Stimulated activated naive B cell treated with anti-CD40 and anti-IgM and Interleukin-4, amounts not matched to agents 10 μg/mL and 1 μg/mL and 100 μg/mL, for 72 hours (primary cell): ENCODE results near the gene FRMD4B.

Experiments used
- ATAC-seq, 2 donors: fragments of 150-1000 bp; cut with Tn5 transposase; replicated peaks; 2 replicates each; pipeline ENCODE4 v1.10.0; 2021; ENCODE audit warnings: moderate library complexity in 1 of 2
- DNase-seq: peaks from one replicate; pipeline ENCODE4 v3.0.0; 2021
- H3K27ac Mint-ChIP-seq: one replicate; pipeline ENCODE4 v1.8.0; 2022; ENCODE audit warnings: mild to moderate bottlenecking, mixed read lengths
- H3K27me3 Mint-ChIP-seq, 2 donors: one replicate each; pipeline ENCODE4 v1.8.0; 2022; ENCODE audit warnings: mixed read lengths in 2 of 2
- H3K36me3 Mint-ChIP-seq, 2 donors: one replicate each; pipeline ENCODE4 v1.8.0; 2022; ENCODE audit warnings: mixed read lengths in 2 of 2, mild to moderate bottlenecking in 1 of 2
- H3K4me1 Mint-ChIP-seq, 2 donors: one replicate each; pipeline ENCODE4 v1.8.0; 2022; ENCODE audit warnings: mixed read lengths in 2 of 2, mild to moderate bottlenecking in 1 of 2
- H3K4me3 Mint-ChIP-seq, 2 donors: one replicate each; pipeline ENCODE4 v1.8.0; 2022; ENCODE audit warnings: mild to moderate bottlenecking in 2 of 2, mixed read lengths in 2 of 2, moderate library complexity in 1 of 2
- H3K9me3 Mint-ChIP-seq, 2 donors: one replicate each; pipeline ENCODE4 v1.8.0; 2022; ENCODE audit warnings: mixed read lengths in 2 of 2, mild to moderate bottlenecking in 1 of 2

The FRMD4B gene

GRCh38 chr3:69126999-69127398 lies 258.9 kb downstream of the FRMD4B start:
- DNase-seq (no peak), ATAC-seq (no peak)
- Mint-ChIP-seq H3K27ac (no peak overlapping the region), H3K36me3 (no peaks in the 10 kb centered on the region), H3K4me1 (no peaks in the 10 kb centered on the region), H3K9me3 (no peaks in the 10 kb centered on the region), H3K4me3 (no peak overlapping the region), H3K27me3 (peaks cover 0 to 5% of the 10 kb centered on the region in 2 donors)

DNA sequence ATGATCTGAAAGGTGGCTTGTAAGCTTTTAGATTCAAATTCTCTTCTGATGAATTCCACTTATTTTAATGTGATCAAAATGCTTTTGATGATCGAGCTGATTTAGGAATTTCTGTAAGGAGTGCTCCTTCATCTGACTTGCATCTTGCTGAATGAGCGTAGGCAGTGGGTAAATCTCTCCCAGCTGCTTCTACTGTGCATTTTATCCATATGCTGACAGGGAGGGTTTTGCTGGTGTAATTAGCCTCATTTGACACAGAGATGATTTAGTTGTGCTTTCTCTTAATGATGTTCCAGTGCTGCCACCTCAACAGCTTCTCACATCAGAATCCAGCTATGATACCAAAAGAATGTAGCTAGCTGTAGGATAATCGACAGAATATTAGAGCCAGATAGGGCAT lies 259.7 kb downstream of the FRMD4B start:
- Mint-ChIP-seq H3K27me3 (peaks cover 0 to 5% of the 10 kb centered on the region in 2 donors), H3K36me3 (no peaks in the 10 kb centered on the region), H3K4me1 (peaks cover 0 to under 1% of the 10 kb centered on the region in 2 donors), H3K9me3 (no peaks in the 10 kb centered on the region), H3K4me3 (no peak overlapping the region), H3K27ac (no peak overlapping the region)
- no peak for ATAC-seq
- DNase-seq, result no peak

GRCh38 chr3:69122403-69122802 lies 263.5 kb downstream of the FRMD4B start, which contains the start of gene LMOD3:
LMOD3 (minus strand) TSS chr3:69122595; CDS start chr3:69122386, 209 bp downstream.
- Mint-ChIP-seq H3K4me1 (peaks cover 2 to 5% of the 10 kb centered on the region in 2 donors), H3K4me3 (no peak within 1 kb of the TSS), H3K36me3 (no peaks in the 10 kb centered on the region), H3K27ac (no peak within 1 kb of the TSS), H3K27me3 (peaks cover 0 to 10% of the 10 kb centered on the region in 2 donors), H3K9me3 (no peaks in the 10 kb centered on the region)
- ATAC-seq (no peak), DNase-seq (no peak)

GRCh38 chr3:69121950-69122349 lies 263.9 kb downstream of the FRMD4B start:
- peaks cover 0 to 8% of the 10 kb centered on the region in 2 donors for H3K27me3 Mint-ChIP-seq
- peaks cover 2 to 5% of the 10 kb centered on the region in 2 donors for H3K4me1 Mint-ChIP-seq
- H3K4me3 Mint-ChIP-seq, result no peak overlapping the region
- H3K9me3 Mint-ChIP-seq, result no peaks in the 10 kb centered on the region
- DNase-seq (no peak), ATAC-seq (no peak)
- no peak overlapping the region for H3K27ac Mint-ChIP-seq
- H3K36me3 Mint-ChIP-seq, result no peaks in the 10 kb centered on the region

DNA sequence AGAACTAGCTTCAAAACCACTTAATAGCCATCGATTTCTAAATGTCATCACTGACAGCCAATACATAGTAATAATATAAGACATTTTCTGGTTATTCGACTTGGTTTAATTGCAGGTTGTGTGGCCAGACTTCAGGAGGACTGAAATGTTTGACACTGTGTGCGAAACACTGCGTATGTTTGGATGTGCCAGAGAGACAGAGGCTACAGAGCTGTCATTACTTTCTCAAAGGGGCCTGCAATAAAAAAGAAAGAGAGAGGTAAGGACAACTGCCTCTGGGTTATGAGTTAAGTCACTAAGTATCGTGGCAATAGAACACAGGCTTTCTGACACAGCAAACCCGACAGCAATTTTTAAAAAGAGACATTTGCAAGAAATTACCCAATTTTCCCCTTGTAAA lies 264.4 kb downstream of the FRMD4B start:
- ATAC-seq (no peak), DNase-seq (no peak)
- Mint-ChIP-seq H3K27me3 (peaks cover 0 to 5% of the 10 kb centered on the region in 2 donors), H3K4me1 (peaks cover 2 to 5% of the 10 kb centered on the region in 2 donors), H3K27ac (no peak overlapping the region), H3K9me3 (no peaks in the 10 kb centered on the region), H3K36me3 (no peaks in the 10 kb centered on the region), H3K4me3 (no peak overlapping the region)

GRCh38 chr3:69120879-69121464 lies 264.9 kb downstream of the FRMD4B start:
- no peaks in the 10 kb centered on the region for H3K9me3 Mint-ChIP-seq
- no peaks in the 10 kb centered on the region for H3K36me3 Mint-ChIP-seq
- ATAC-seq (peak; percentile 78 to 84), DNase-seq (peak; percentile 58)
- H3K4me3 Mint-ChIP-seq, result no peak overlapping the region
- no peak overlapping the region for H3K27ac Mint-ChIP-seq
- H3K4me1 Mint-ChIP-seq, result peaks cover 2 to 5% of the 10 kb centered on the region in 2 donors
- peaks cover 0 to 5% of the 10 kb centered on the region in 2 donors for H3K27me3 Mint-ChIP-seq
